Measurements from ENCODE around the gene SYT4. TPM values are rescaled to one million over a fixed set of nuclear protein-coding genes. Genes with fewer than 3 reads are reported as not detected.

Gene SYT4
- total and polyA plus RNA-seq, 4 donors, result 0.19 TPM; not detected in 3

DNA sequence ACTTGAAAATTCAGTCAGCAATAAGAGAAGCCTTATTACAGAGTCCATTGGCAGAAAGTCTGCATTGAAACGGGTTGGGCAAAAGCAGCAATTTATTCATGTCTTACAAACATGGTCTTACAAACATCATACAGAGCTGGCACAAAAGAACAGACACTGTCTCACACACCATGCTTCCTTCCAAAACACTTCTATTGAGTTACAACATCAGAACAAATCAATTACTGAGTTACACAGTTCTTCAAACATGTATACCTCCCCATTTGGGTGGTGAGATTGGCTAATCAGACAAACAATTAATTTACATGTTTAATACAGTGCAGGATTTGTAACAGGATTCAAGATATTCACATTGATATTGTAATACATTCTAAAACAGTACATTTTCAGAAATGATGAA lies 9.5 kb downstream of the SYT4 start:
- no peaks in the 10 kb centered on the region for H3K36me3 ChIP-seq (ENCODE audit: control insufficient read depth in 4 of 4, insufficient read depth in 3 of 4, low read depth in 1 of 4, low read length in 3 of 4)
- 44% methylated on average over 1 of the region's 1 CpG for WGBS

DNA sequence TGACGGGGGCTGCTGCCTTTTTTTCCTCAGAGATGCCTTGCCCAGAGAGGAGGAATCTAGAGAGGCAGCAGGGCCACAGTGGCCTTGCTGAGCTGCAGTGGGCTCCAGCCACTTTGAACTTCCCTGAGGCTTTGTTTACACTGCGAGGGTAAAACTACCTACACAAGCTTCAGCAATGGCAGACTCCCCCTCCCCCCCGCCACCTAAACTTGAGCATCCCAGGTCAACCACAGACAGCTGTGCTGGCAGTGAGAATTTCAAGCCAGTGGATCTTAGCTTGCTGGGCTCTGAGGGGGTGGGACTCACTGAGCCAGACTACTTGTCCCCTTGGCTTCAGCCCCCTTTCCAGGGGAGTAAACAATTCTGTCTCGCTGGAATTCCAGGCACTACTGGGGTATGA lies 11.8 kb downstream of the SYT4 start:
- H3K9ac ChIP-seq (ENCODE audit: low read depth in 1 of 2, low read length in 2 of 2), result no peak overlapping the region
- H3K9me3 ChIP-seq (ENCODE audit: control insufficient read depth in 4 of 4, low read length in 3 of 4), result no peaks in the 10 kb centered on the region
- H3K4me3 ChIP-seq (ENCODE audit: low read depth in 1 of 3, low read length in 3 of 3), result no peak overlapping the region
- no peaks in the 10 kb centered on the region for H3K27me3 ChIP-seq (ENCODE audit: control insufficient read depth in 4 of 4, insufficient read depth in 4 of 4, low read length in 3 of 4)
- no peak overlapping the region for H3K27ac ChIP-seq (ENCODE audit: low read depth in 1 of 2, low read length in 2 of 2)
- no peaks in the 10 kb centered on the region for H3K4me1 ChIP-seq (ENCODE audit: control insufficient read depth in 4 of 4, insufficient read depth in 4 of 4, low read length in 3 of 4)
- WGBS, result 70% methylated on average over 4 of the region's 4 CpGs
- DNase-seq (ENCODE audit: low spot score), result no peak
- no peaks in the 10 kb centered on the region for H3K36me3 ChIP-seq (ENCODE audit: control insufficient read depth in 4 of 4, insufficient read depth in 3 of 4, low read depth in 1 of 4, low read length in 3 of 4)
- TF ChIP-seq NR2F2 (IDR thresholded peaks at IDR 0.05) (no peak), HNF4G (IDR thresholded peaks at IDR 0.05) (no peak), FOXA2 (IDR thresholded peaks at IDR 0.05) (no peak), JUND (IDR thresholded peaks at IDR 0.05) (no peak), YY1 (IDR thresholded peaks at IDR 0.05) (no peak), TAF1 (conservative IDR thresholded peaks at IDR 0.05) (no peak), GABPA (IDR thresholded peaks at IDR 0.05 in 1 of 2, conservative IDR thresholded peaks at IDR 0.05 in 1 of 2) (no peak), RXRA (IDR thresholded peaks at IDR 0.05) (no peak), EGR1 (IDR thresholded peaks at IDR 0.05; ENCODE audit: low read depth in 2 of 2) (no peak), FOXA1 (IDR thresholded peaks at IDR 0.05) (no peak), SP1 (IDR thresholded peaks at IDR 0.05) (no peak), RAD21 (IDR thresholded peaks at IDR 0.05) (no peak)
- TF ChIP-seq, protein P1, sequence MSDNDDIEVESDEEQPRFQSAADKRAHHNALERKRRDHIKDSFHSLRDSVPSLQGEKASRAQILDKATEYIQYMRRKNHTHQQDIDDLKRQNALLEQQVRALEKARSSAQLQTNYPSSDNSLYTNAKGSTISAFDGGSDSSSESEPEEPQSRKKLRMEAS (IDR thresholded peaks at IDR 0.05), result no peak
- TF ChIP-seq, protein P2, sequence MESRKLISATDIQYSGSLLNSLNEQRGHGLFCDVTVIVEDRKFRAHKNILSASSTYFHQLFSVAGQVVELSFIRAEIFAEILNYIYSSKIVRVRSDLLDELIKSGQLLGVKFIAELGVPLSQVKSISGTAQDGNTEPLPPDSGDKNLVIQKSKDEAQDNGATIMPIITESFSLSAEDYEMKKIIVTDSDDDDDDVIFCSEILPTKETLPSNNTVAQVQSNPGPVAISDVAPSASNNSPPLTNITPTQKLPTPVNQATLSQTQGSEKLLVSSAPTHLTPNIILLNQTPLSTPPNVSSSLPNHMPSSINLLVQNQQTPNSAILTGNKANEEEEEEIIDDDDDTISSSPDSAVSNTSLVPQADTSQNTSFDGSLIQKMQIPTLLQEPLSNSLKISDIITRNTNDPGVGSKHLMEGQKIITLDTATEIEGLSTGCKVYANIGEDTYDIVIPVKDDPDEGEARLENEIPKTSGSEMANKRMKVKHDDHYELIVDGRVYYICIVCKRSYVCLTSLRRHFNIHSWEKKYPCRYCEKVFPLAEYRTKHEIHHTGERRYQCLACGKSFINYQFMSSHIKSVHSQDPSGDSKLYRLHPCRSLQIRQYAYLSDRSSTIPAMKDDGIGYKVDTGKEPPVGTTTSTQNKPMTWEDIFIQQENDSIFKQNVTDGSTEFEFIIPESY (IDR thresholded peaks at IDR 0.05), result no peak
- TF ChIP-seq, protein P3, sequence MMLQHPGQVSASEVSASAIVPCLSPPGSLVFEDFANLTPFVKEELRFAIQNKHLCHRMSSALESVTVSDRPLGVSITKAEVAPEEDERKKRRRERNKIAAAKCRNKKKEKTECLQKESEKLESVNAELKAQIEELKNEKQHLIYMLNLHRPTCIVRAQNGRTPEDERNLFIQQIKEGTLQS (IDR thresholded peaks at IDR 0.05), result no peak
- TF ChIP-seq, protein P4, sequence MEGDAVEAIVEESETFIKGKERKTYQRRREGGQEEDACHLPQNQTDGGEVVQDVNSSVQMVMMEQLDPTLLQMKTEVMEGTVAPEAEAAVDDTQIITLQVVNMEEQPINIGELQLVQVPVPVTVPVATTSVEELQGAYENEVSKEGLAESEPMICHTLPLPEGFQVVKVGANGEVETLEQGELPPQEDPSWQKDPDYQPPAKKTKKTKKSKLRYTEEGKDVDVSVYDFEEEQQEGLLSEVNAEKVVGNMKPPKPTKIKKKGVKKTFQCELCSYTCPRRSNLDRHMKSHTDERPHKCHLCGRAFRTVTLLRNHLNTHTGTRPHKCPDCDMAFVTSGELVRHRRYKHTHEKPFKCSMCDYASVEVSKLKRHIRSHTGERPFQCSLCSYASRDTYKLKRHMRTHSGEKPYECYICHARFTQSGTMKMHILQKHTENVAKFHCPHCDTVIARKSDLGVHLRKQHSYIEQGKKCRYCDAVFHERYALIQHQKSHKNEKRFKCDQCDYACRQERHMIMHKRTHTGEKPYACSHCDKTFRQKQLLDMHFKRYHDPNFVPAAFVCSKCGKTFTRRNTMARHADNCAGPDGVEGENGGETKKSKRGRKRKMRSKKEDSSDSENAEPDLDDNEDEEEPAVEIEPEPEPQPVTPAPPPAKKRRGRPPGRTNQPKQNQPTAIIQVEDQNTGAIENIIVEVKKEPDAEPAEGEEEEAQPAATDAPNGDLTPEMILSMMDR (IDR thresholded peaks at IDR 0.05; ENCODE audit: low read depth, low read length, missing input control), result no peak
- TF ChIP-seq, protein P5, sequence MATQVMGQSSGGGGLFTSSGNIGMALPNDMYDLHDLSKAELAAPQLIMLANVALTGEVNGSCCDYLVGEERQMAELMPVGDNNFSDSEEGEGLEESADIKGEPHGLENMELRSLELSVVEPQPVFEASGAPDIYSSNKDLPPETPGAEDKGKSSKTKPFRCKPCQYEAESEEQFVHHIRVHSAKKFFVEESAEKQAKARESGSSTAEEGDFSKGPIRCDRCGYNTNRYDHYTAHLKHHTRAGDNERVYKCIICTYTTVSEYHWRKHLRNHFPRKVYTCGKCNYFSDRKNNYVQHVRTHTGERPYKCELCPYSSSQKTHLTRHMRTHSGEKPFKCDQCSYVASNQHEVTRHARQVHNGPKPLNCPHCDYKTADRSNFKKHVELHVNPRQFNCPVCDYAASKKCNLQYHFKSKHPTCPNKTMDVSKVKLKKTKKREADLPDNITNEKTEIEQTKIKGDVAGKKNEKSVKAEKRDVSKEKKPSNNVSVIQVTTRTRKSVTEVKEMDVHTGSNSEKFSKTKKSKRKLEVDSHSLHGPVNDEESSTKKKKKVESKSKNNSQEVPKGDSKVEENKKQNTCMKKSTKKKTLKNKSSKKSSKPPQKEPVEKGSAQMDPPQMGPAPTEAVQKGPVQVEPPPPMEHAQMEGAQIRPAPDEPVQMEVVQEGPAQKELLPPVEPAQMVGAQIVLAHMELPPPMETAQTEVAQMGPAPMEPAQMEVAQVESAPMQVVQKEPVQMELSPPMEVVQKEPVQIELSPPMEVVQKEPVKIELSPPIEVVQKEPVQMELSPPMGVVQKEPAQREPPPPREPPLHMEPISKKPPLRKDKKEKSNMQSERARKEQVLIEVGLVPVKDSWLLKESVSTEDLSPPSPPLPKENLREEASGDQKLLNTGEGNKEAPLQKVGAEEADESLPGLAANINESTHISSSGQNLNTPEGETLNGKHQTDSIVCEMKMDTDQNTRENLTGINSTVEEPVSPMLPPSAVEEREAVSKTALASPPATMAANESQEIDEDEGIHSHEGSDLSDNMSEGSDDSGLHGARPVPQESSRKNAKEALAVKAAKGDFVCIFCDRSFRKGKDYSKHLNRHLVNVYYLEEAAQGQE (IDR thresholded peaks at IDR 0.05), result no peak

More for the DNA sequence above, 9.5 kb downstream of the SYT4 start:
- no peaks in the 10 kb centered on the region for H3K9me3 ChIP-seq (ENCODE audit: control insufficient read depth in 4 of 4, low read length in 3 of 4)
- no peak overlapping the region for H3K27ac ChIP-seq (ENCODE audit: low read depth in 1 of 2, low read length in 2 of 2)
- TF ChIP-seq HNF4G (IDR thresholded peaks at IDR 0.05) (no peak), JUND (IDR thresholded peaks at IDR 0.05) (no peak), RAD21 (IDR thresholded peaks at IDR 0.05) (no peak), NR2F2 (IDR thresholded peaks at IDR 0.05) (no peak), YY1 (IDR thresholded peaks at IDR 0.05) (no peak), GABPA (IDR thresholded peaks at IDR 0.05 in 1 of 2, conservative IDR thresholded peaks at IDR 0.05 in 1 of 2) (no peak), SP1 (IDR thresholded peaks at IDR 0.05) (no peak), FOXA1 (IDR thresholded peaks at IDR 0.05) (no peak), RXRA (IDR thresholded peaks at IDR 0.05) (no peak), FOXA2 (IDR thresholded peaks at IDR 0.05) (no peak)
- TF ChIP-seq, protein P5 (IDR thresholded peaks at IDR 0.05), result no peak
- TF ChIP-seq, protein P3 (IDR thresholded peaks at IDR 0.05), result no peak
- H3K27me3 ChIP-seq (ENCODE audit: control insufficient read depth in 4 of 4, insufficient read depth in 4 of 4, low read length in 3 of 4), result no peaks in the 10 kb centered on the region
- H3K4me3 ChIP-seq (ENCODE audit: low read depth in 1 of 3, low read length in 3 of 3), result no peak overlapping the region
- DNase-seq (ENCODE audit: low spot score), result no peak
- no peaks in the 10 kb centered on the region for H3K4me1 ChIP-seq (ENCODE audit: control insufficient read depth in 4 of 4, insufficient read depth in 4 of 4, low read length in 3 of 4)
- H3K9ac ChIP-seq (ENCODE audit: low read depth in 1 of 2, low read length in 2 of 2), result no peak overlapping the region

All from liver (tissue), 9 donors.